KMS-11 (cell line): Measurements from ENCODE around the gene FAM13A.

ENCODE experiments used
- H2AFZ ChIP-seq: fragments of 200-600 bp; sonication (generic); 2 replicates; pipeline ENCODE4 v1.6.1; 2016; ENCODE audit warnings: antibody characterized with exemption, mixed run types, low read depth
- H3K27ac ChIP-seq: fragments of 200-600 bp; sonication (generic); 2 replicates; pipeline ENCODE4 v1.6.1; 2016; ENCODE audit warnings: mild to moderate bottlenecking, mixed run types
- H3K27me3 ChIP-seq: fragments of 200-600 bp; sonication (generic); 2 replicates; pipeline ENCODE4 v1.6.1; 2017; ENCODE audit warnings: mild to moderate bottlenecking, low read depth, mixed run types, moderate library complexity; ENCODE audit not compliant: insufficient read depth
- H3K36me3 ChIP-seq: fragments of 200-600 bp; sonication (generic); 2 replicates; pipeline ENCODE4 v1.6.1; 2017; ENCODE audit warnings: mild to moderate bottlenecking, mixed run types; ENCODE audit not compliant: insufficient read depth
- H3K4me1 ChIP-seq: fragments of 200-600 bp; sonication (generic); 2 replicates; pipeline ENCODE4 v1.6.1; 2016; ENCODE audit warnings: mild to moderate bottlenecking, low read depth, mixed run types; ENCODE audit not compliant: poor library complexity, severe bottlenecking
- H3K4me2 ChIP-seq: fragments of 200-600 bp; sonication (generic); 2 replicates; pipeline ENCODE4 v1.7.0; 2016; ENCODE audit warnings: mild to moderate bottlenecking, mixed run types
- H3K4me3 ChIP-seq: fragments of 200-600 bp; sonication (generic); IDR thresholded peaks from 2 replicates; pipeline ENCODE4 v1.6.1; 2017; ENCODE audit warnings: low read depth, low read length, mixed read lengths; ENCODE audit not compliant: insufficient read depth
- H3K79me2 ChIP-seq: fragments of 200-600 bp; sonication (generic); 2 replicates; pipeline ENCODE4 v1.6.1; 2016; ENCODE audit warnings: low read depth, mixed run types; ENCODE audit not compliant: insufficient read depth
- H3K9ac ChIP-seq: fragments of 200-600 bp; sonication (generic); 2 replicates; pipeline ENCODE4 v1.6.1; 2016; ENCODE audit warnings: mild to moderate bottlenecking, mixed run types
- H4K20me1 ChIP-seq: fragments of 200-600 bp; sonication (generic); 2 replicates; pipeline ENCODE4 v1.6.1; 2016; ENCODE audit warnings: mild to moderate bottlenecking, mixed run types; ENCODE audit not compliant: insufficient read depth
- CTCF ChIP-seq: fragments of 200-600 bp; sonication (generic); conservative IDR thresholded peaks from 2 replicates; pipeline ENCODE4 v1.6.1; 2017; ENCODE audit warnings: low read depth, mild to moderate bottlenecking, antibody characterized with exemption, low read length, moderate library complexity, mixed read lengths

Gene FAM13A

GRCh38 chr4:88794087-88794690 lies 262.8 kb downstream of the FAM13A start:
- Histone ChIP-seq H2AFZ (no peak overlapping the region), H3K79me2 (no peaks in the 10 kb centered on the region), H3K9ac (no peak overlapping the region), H3K4me1 (peaks cover 44% of the 10 kb centered on the region), H4K20me1 (no peaks in the 10 kb centered on the region), H3K36me3 (no peaks in the 10 kb centered on the region), H3K27me3 (no peaks in the 10 kb centered on the region), H3K4me2 (peak overlapping the region; percentile 17; the same call in 1 of the 2 replicates), H3K4me3 (no peak overlapping the region), H3K27ac (no peak overlapping the region)
- no peak for TF ChIP-seq CTCF

- no peaks in the 10 kb centered on the region for H3K27me3 ChIP-seq
- H3K4me2 ChIP-seq: peak overlapping the region; percentile 17; the same call in 1 of the 2 replicates
- H3K27ac ChIP-seq: no peak overlapping the region
- no peak overlapping the region for H3K4me3 ChIP-seq
- no peaks in the 10 kb centered on the region for H4K20me1 ChIP-seq
- no peaks in the 10 kb centered on the region for H3K36me3 ChIP-seq
- H3K79me2 ChIP-seq: no peaks in the 10 kb centered on the region
- peaks cover 44% of the 10 kb centered on the region for H3K4me1 ChIP-seq
- H3K9ac ChIP-seq: no peak overlapping the region
- TF ChIP-seq CTCF: no peak
- H2AFZ ChIP-seq: no peak overlapping the region
These were observed 263.5 kb downstream of the FAM13A start for GRCh38 chr4:88793475-88793874.

GRCh38 chr4:88792821-88793220 lies 264.2 kb downstream of the FAM13A start:
- Histone ChIP-seq H3K4me2 (peak overlapping the region; percentile 17; the same call in 1 of the 2 replicates), H3K4me3 (no peak overlapping the region), H3K4me1 (peaks cover 44% of the 10 kb centered on the region), H2AFZ (no peak overlapping the region), H3K79me2 (no peaks in the 10 kb centered on the region), H3K9ac (no peak overlapping the region), H4K20me1 (no peaks in the 10 kb centered on the region), H3K27ac (peak overlapping the region; percentile 53; the same call in 1 of the 2 replicates), H3K36me3 (no peaks in the 10 kb centered on the region), H3K27me3 (no peaks in the 10 kb centered on the region)
- no peak for TF ChIP-seq CTCF

- H3K79me2 ChIP-seq: no peaks in the 10 kb centered on the region
- H3K9ac ChIP-seq: peak overlapping the region; percentile 5; the same call in 1 of the 2 replicates
- peak overlapping the region; percentile 17; the same call in 1 of the 2 replicates for H3K4me2 ChIP-seq
- no peak overlapping the region for H3K4me3 ChIP-seq
- no peaks in the 10 kb centered on the region for H3K36me3 ChIP-seq
- no peaks in the 10 kb centered on the region for H4K20me1 ChIP-seq
- TF ChIP-seq CTCF: no peak
- H3K27me3 ChIP-seq: no peaks in the 10 kb centered on the region
- no peak overlapping the region for H2AFZ ChIP-seq
- peaks cover 44% of the 10 kb centered on the region for H3K4me1 ChIP-seq
- H3K27ac ChIP-seq: peak overlapping the region; percentile 53; the same call in 1 of the 2 replicates
These were observed 264.7 kb downstream of the FAM13A start for GRCh38 chr4:88792268-88792781.
